ENCODE results near the gene STING1. TPM values are rescaled to one million over a fixed set of nuclear protein-coding genes. Genes with fewer than 3 reads are reported as not detected.

Gene STING1
- total RNA-seq (2016; rRNA removed; fragmentation: Illumina TruSeq; extraction: Trizol) (0.56 and 1.3 TPM in 2 replicates), polyA plus RNA-seq (2011; rRNA removed) (4.4 and 5.1 TPM in 2 replicates), polyA minus RNA-seq (2011; rRNA and poly(A)+ RNA removed; ENCODE audit: low replicate concordance) (3.6 and 36.7 TPM in 2 replicates), Bru-seq, nascent RNA (percentile 35 among the genes with signal in this experiment), BruChase-seq, experiment 1, labeled RNA remaining after a 6-hour chase (percentile 41 among the genes with signal in this experiment), BruChase-seq, experiment 2, labeled RNA remaining after a 2-hour chase (percentile 35 among the genes with signal in this experiment)
- total RNA-seq (2016; cell fraction: cytosol; rRNA removed; fragmentation: Illumina TruSeq; extraction: Trizol; ENCODE audit: low read depth): 0.40 and 0.71 TPM in 2 replicates
- total RNA-seq (2016; cell fraction: insoluble cytoplasmic fraction; rRNA removed; fragmentation: Illumina TruSeq; extraction: Trizol): 0.59 and 1.8 TPM in 2 replicates
- 1.0 and 1.5 TPM in 2 replicates for total RNA-seq (2016; cell fraction: membrane; rRNA removed; fragmentation: Illumina TruSeq; extraction: Trizol)
- 2.5 and 3.9 TPM in 2 replicates for total RNA-seq (2016; cell fraction: nucleus; rRNA removed; fragmentation: Illumina TruSeq; extraction: Trizol)
- polyA plus RNA-seq (2011; cell fraction: cytosol; rRNA removed): 2.4 and 3.4 TPM in 2 replicates
- polyA plus RNA-seq (2011; cell fraction: nucleus; rRNA removed): 22.3 and 29.1 TPM in 2 replicates
- polyA plus RNA-seq (2012): 2.3 and 2.4 TPM in 2 replicates
- polyA plus RNA-seq (2016; cell fraction: cytosol; fragmentation: Illumina TruSeq; extraction: Trizol; ENCODE audit: low read depth): 0.61 and 0.71 TPM in 2 replicates
- 1.1 and 1.5 TPM in 2 replicates for polyA plus RNA-seq (2016; cell fraction: insoluble cytoplasmic fraction; fragmentation: Illumina TruSeq; extraction: Trizol; ENCODE audit: low read depth)
- 0.69 and 1.1 TPM in 2 replicates for polyA plus RNA-seq (2016; cell fraction: membrane; fragmentation: Illumina TruSeq; extraction: Trizol; ENCODE audit: low read depth)
- polyA plus RNA-seq (2016; cell fraction: nucleus; fragmentation: Illumina TruSeq; extraction: Trizol; ENCODE audit: insufficient read depth, low read depth): 4.0 and 5.3 TPM in 2 replicates
- polyA minus RNA-seq (2011; cell fraction: cytosol; rRNA and poly(A)+ RNA removed): 2.2 and 3.8 TPM in 2 replicates
- 4.4 and 5.2 TPM in 2 replicates for polyA minus RNA-seq (2011; cell fraction: nucleus; rRNA and poly(A)+ RNA removed)
- long read RNA-seq, experiment 1, partial matches to known transcripts: 0 of 2 reads
- long read RNA-seq, experiment 1, other reads (novel, unspliced or antisense): 2 of 2 reads
- long read RNA-seq, experiment 2, partial matches to known transcripts: 0 of 6 reads
- long read RNA-seq, experiment 2, other reads (novel, unspliced or antisense): 6 of 6 reads

DNA sequence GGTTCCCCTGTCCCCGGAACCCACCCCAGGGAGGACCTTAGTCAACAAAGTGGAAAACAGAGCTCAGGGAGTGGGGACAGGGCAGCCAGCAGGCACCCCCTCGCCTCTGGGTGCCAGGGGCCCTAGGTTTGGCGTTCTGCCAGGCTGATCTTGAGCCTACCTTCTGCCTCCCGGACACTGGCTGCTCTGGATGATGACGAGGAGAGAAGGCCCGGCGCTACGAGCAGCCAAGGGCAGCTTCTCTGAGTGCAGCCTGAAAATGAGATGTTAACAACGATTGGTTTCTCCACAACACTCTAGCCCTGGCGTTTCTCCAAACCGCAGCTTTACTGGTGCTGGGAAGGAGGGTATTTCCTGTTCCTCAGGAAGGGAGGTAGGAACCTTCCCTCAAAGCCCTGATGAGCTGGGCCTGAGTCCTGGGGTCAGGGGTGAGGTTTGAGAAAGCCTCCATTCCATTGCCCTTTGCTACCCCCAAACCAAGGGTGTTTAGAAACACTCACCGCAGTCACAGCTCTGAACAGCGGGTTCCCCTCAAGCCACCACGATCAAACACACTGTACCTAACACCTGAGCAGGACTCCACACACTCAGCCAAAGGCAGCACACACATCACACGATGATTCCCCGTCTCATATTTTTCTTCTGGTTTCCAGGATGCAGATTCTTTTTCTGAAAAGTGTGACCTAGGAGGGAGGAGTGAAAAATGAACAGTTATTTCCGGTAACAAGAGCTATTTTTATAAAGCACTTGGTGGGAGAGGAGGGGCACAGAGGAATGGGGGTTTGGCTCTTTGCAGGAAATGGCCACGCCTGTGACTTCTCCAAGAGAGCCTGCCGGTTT is at the start of gene STING1:
Gene STING1 (minus strand): TSS at position 709 of the 840 bp plus-strand sequence. CDS start 1,054 bp downstream, outside the sequence.
- no peaks in the 10 kb centered on the region for H3K9me3 ChIP-seq (ENCODE audit: low read length)
- H2AFZ ChIP-seq (ENCODE audit: low read length): peak within 1 kb of the TSS; percentile 94
- ChIA-PET CTCF (ENCODE audit: low intra/inter-chr PET ratio, low total read pairs) (no interaction called here), POLR2A (interaction anchor here (1.0 to 2.6 kb wide), 4 partner anchors 13 to 79 kb away, joined by 3 to 24 read pairs (median 9); partner anchors contain the start of genes DNAJC18 and UBE2D2)
- peak within 1 kb of the TSS; percentile 33 for H3K9ac ChIP-seq (ENCODE audit: insufficient read depth, low read depth, low read length)
- no peaks in the 10 kb centered on the region for H4K20me1 ChIP-seq (ENCODE audit: insufficient read depth, low read length)
- BruUV-seq (replicated peaks): TSS peak; percentile 75
- H3K4me2 ChIP-seq (ENCODE audit: low read depth, low read length): peak within 1 kb of the TSS; percentile 86
- peaks cover 0 to 3% of the 10 kb centered on the region in 2 experiments; a peak in 2 of 5 replicates for H3K27me3 ChIP-seq (ENCODE audit: control insufficient read depth in 1 of 2, insufficient read depth in 2 of 2, low read length in 2 of 2)
- 9% methylated on average over 14 of the region's 19 CpGs for WGBS (ENCODE audit: low lambda C conversion rate)
- H3K27ac ChIP-seq (ENCODE audit: extremely low read length, insufficient read depth, low read length): no peak within 1 kb of the TSS
- no peaks in the 10 kb centered on the region for H3K79me2 ChIP-seq (ENCODE audit: insufficient read depth, low read length)
- peaks cover 22% of the 10 kb centered on the region for H3K4me1 ChIP-seq (ENCODE audit: insufficient read depth, low read length)
- H3K36me3 ChIP-seq (replicated peaks in 1 of 2; ENCODE audit: control insufficient read depth in 1 of 2, insufficient read depth in 2 of 2, low read length in 2 of 2): no peaks in the 10 kb centered on the region
- intact Hi-C loops (cut with micrococcal nuclease; ENCODE audit: unreplicated experiment): no loop called here
- FAIRE-seq (peak; percentile 49), DNase-seq (ENCODE audit: low spot score) (peak; percentile 63), ATAC-seq (peak; percentile 66)
- in situ Hi-C loops (cut with HindIII; ENCODE audit: extremely low pct_ligation_motif_present, low pct_unique_long_range_greater_than_20kb): no loop called here
- peak within 1 kb of the TSS; percentile 37 to 60 (median 44) for H3K4me3 ChIP-seq (replicated peaks in 1 of 3; ENCODE audit: insufficient read depth in 1 of 3, low read depth in 2 of 3, low read length in 3 of 3)
- TF ChIP-seq ZFX (CRISPR knock-in tag; IDR thresholded peaks at IDR 0.05; ENCODE audit: low read depth): peak; percentile 15; the same call in 1 of the 2 replicates
- no peak for TF ChIP-seq GABPA (IDR thresholded peaks at IDR 0.05; ENCODE audit: low read depth, low read length)
- peak; percentile 40; the same call in 1 of the 2 replicates for TF ChIP-seq GABPA (CRISPR knock-in tag; IDR thresholded peaks at IDR 0.05; ENCODE audit: low read depth)
- TF ChIP-seq ERF (CRISPR knock-in tag; IDR thresholded peaks at IDR 0.05): 0 out of 2 replicates have a peak, but pooled peaks have one; percentile 33
- TF ChIP-seq CBFB (CRISPR knock-in tag; IDR thresholded peaks at IDR 0.05): 0 out of 2 replicates have a peak, but pooled peaks have one; percentile 60
- peak; percentile 53; the same call in 1 of the 2 replicates for TF ChIP-seq KAT8 (CRISPR knock-in tag; IDR thresholded peaks at IDR 0.05)
- TF ChIP-seq EHMT2 (IDR thresholded peaks at IDR 0.05; ENCODE audit: borderline replicate concordance, low read depth, low read length): no peak
- TF ChIP-seq SP4 (CRISPR knock-in tag; IDR thresholded peaks at IDR 0.05): peak; percentile 37; the same call in 1 of the 2 replicates
- TF ChIP-seq ZNF782 (CRISPR knock-in tag; IDR thresholded peaks at IDR 0.05; ENCODE audit: borderline replicate concordance): no peak
- no peak for TF ChIP-seq NFE2L1 (CRISPR knock-in tag; IDR thresholded peaks at IDR 0.05; ENCODE audit: borderline replicate concordance)
- TF ChIP-seq XRCC5 (optimal IDR thresholded peaks at IDR 0.05; ENCODE audit: low read length): peak; percentile 17
- TF ChIP-seq HDAC2 (CRISPR knock-in tag; IDR thresholded peaks at IDR 0.05): peak; percentile 26; the same call in 1 of the 2 replicates
- no peak for TF ChIP-seq ZNF10 (CRISPR knock-in tag; IDR thresholded peaks at IDR 0.05; ENCODE audit: borderline replicate concordance, low read depth)
- peak; percentile 39; the same call in 1 of the 2 replicates for TF ChIP-seq ZNF792 (CRISPR knock-in tag; IDR thresholded peaks at IDR 0.05)
- TF ChIP-seq, protein P1, sequence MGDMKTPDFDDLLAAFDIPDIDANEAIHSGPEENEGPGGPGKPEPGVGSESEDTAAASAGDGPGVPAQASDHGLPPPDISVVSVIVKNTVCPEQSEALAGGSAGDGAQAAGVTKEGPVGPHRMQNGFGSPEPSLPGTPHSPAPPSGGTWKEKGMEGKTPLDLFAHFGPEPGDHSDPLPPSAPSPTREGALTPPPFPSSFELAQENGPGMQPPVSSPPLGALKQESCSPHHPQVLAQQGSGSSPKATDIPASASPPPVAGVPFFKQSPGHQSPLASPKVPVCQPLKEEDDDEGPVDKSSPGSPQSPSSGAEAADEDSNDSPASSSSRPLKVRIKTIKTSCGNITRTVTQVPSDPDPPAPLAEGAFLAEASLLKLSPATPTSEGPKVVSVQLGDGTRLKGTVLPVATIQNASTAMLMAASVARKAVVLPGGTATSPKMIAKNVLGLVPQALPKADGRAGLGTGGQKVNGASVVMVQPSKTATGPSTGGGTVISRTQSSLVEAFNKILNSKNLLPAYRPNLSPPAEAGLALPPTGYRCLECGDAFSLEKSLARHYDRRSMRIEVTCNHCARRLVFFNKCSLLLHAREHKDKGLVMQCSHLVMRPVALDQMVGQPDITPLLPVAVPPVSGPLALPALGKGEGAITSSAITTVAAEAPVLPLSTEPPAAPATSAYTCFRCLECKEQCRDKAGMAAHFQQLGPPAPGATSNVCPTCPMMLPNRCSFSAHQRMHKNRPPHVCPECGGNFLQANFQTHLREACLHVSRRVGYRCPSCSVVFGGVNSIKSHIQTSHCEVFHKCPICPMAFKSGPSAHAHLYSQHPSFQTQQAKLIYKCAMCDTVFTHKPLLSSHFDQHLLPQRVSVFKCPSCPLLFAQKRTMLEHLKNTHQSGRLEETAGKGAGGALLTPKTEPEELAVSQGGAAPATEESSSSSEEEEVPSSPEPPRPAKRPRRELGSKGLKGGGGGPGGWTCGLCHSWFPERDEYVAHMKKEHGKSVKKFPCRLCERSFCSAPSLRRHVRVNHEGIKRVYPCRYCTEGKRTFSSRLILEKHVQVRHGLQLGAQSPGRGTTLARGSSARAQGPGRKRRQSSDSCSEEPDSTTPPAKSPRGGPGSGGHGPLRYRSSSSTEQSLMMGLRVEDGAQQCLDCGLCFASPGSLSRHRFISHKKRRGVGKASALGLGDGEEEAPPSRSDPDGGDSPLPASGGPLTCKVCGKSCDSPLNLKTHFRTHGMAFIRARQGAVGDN (CRISPR knock-in tag; IDR thresholded peaks at IDR 0.05): peak; percentile 60

Data from HepG2 (cell line).